NT2/D1 (cell line): Measurements from ENCODE around the gene SLC35E4.

Source experiments
- YY1 ChIP-seq: IDR thresholded peaks from 2 replicates; pipeline ENCODE4 v1.6.1; 2011; ENCODE audit not compliant: insufficient read length, insufficient read depth
- ZNF274 ChIP-seq: IDR thresholded peaks from 2 replicates; pipeline ENCODE4 v1.6.1; 2011; ENCODE audit warnings: mild to moderate bottlenecking, low read depth, low read length

- no peak for TF ChIP-seq YY1
- no peak for TF ChIP-seq ZNF274
Measured at GRCh38 chr22:30694640-30695350, 59.2 kb downstream of the SLC35E4 start, which contains the start of gene OSBP2.
